DND-41 (cell line): Measurements from ENCODE around the gene TMEM255B.

Experiments used
- ATAC-seq: fragments of 200-7000 bp; cut with Tn5 transposase; 3 replicates; pipeline ENCODE4 v1.9.1; 2021; ENCODE audit warnings: low read depth; ENCODE audit not compliant: insufficient read depth
- DNase-seq: peaks from one replicate; pipeline ENCODE4 v3.0.0-alpha.2; 2020
- H2AFZ ChIP-seq: 2 replicates; pipeline ENCODE4 v1.6.0; 2012; ENCODE audit warnings: low read depth, low read length
- H3K27ac ChIP-seq: 2 replicates; pipeline ENCODE4 v1.5.1; 2012; ENCODE audit warnings: low read length, inconsistent platforms
- H3K27me3 ChIP-seq: fragments of 200-600 bp; sonication (generic); 2 replicates; pipeline ENCODE4 v1.6.0; 2012; ENCODE audit warnings: low read length, mild to moderate bottlenecking, inconsistent platforms; ENCODE audit not compliant: insufficient read depth, poor library complexity
- H3K36me3 ChIP-seq: 2 replicates; pipeline ENCODE4 v1.5.1; 2012; ENCODE audit warnings: low read length, inconsistent platforms; ENCODE audit not compliant: insufficient read depth
- H3K4me1 ChIP-seq: 2 replicates; pipeline ENCODE4 v1.5.1; 2012; ENCODE audit warnings: mild to moderate bottlenecking, low read length; ENCODE audit not compliant: insufficient read depth
- H3K4me2 ChIP-seq: 2 replicates; pipeline ENCODE4 v1.6.0; 2012; ENCODE audit warnings: mild to moderate bottlenecking, moderate library complexity, low read length, inconsistent platforms; ENCODE audit not compliant: insufficient read depth
- H3K4me3 ChIP-seq, 2 experiments: fragments of 200-600 bp in 1 of 2; shearing (Covaris generic) in 1 of 2; 2 replicates each; pipeline ENCODE4 v1.5.1; 2012 to 2016; ENCODE audit warnings: inconsistent platforms in 2 of 2, low read length in 2 of 2, mild to moderate bottlenecking in 2 of 2, low read depth in 1 of 2, moderate library complexity in 1 of 2
- H3K79me2 ChIP-seq: 2 replicates; pipeline ENCODE4 v1.6.0; 2012; ENCODE audit warnings: low read length, inconsistent platforms; ENCODE audit not compliant: insufficient read depth
- H3K9ac ChIP-seq: 2 replicates; pipeline ENCODE4 v1.6.0; 2012; ENCODE audit warnings: low read depth, mild to moderate bottlenecking, inconsistent platforms, low read length, moderate library complexity
- H3K9me3 ChIP-seq: 2 replicates; pipeline ENCODE4 v1.5.1; 2012; ENCODE audit warnings: low read length, moderate library complexity, mild to moderate bottlenecking, inconsistent platforms; ENCODE audit not compliant: insufficient read depth, severe bottlenecking
- H4K20me1 ChIP-seq: 2 replicates; pipeline ENCODE4 v1.6.0; 2012; ENCODE audit warnings: low read length; ENCODE audit not compliant: insufficient read depth
- EZH2 ChIP-seq: IDR thresholded peaks from 3 replicates; pipeline ENCODE4 v1.6.1; 2012; ENCODE audit warnings: borderline replicate concordance, low read depth, mild to moderate bottlenecking, moderate library complexity, low read length, inconsistent platforms; ENCODE audit not compliant: severe bottlenecking
- TF ChIP-seq, protein P1 (sequence below): IDR thresholded peaks from 2 replicates; pipeline ENCODE4 v1.5.1; 2012; ENCODE audit warnings: borderline replicate concordance, low read length, moderate library complexity, mild to moderate bottlenecking; ENCODE audit not compliant: poor library complexity, severe bottlenecking; ENCODE audit errors: extremely low read depth

TMEM255B gene

GRCh38 chr13:113792886-113793717 is 34.1 kb downstream of the TMEM255B start:
- peaks cover 14% of the 10 kb centered on the region; the same call in 1 of the 2 replicates for H4K20me1 ChIP-seq
- H3K4me1 ChIP-seq: no peaks in the 10 kb centered on the region
- H3K36me3 ChIP-seq: no peaks in the 10 kb centered on the region
- H3K4me3 ChIP-seq: no peak overlapping the region
- TF ChIP-seq, protein P1, sequence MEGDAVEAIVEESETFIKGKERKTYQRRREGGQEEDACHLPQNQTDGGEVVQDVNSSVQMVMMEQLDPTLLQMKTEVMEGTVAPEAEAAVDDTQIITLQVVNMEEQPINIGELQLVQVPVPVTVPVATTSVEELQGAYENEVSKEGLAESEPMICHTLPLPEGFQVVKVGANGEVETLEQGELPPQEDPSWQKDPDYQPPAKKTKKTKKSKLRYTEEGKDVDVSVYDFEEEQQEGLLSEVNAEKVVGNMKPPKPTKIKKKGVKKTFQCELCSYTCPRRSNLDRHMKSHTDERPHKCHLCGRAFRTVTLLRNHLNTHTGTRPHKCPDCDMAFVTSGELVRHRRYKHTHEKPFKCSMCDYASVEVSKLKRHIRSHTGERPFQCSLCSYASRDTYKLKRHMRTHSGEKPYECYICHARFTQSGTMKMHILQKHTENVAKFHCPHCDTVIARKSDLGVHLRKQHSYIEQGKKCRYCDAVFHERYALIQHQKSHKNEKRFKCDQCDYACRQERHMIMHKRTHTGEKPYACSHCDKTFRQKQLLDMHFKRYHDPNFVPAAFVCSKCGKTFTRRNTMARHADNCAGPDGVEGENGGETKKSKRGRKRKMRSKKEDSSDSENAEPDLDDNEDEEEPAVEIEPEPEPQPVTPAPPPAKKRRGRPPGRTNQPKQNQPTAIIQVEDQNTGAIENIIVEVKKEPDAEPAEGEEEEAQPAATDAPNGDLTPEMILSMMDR: no peak
- TF ChIP-seq EZH2: no peak
- no peaks in the 10 kb centered on the region for H3K27me3 ChIP-seq
- no peaks in the 10 kb centered on the region for H3K79me2 ChIP-seq
- DNase-seq (no peak), ATAC-seq (no peak)
- H2AFZ ChIP-seq: no peak overlapping the region
- H3K9ac ChIP-seq: no peak overlapping the region
- H3K27ac ChIP-seq: no peak overlapping the region
- no peak overlapping the region for H3K4me2 ChIP-seq
- H3K9me3 ChIP-seq: no peaks in the 10 kb centered on the region

- TF ChIP-seq, protein P1: no peak
- no peak for TF ChIP-seq EZH2
- Histone ChIP-seq H3K27me3 (no peaks in the 10 kb centered on the region), H3K27ac (no peak overlapping the region), H3K79me2 (no peaks in the 10 kb centered on the region), H3K36me3 (no peaks in the 10 kb centered on the region), H3K4me1 (no peaks in the 10 kb centered on the region), H3K9ac (no peak overlapping the region), H3K4me3 (no peak overlapping the region), H3K4me2 (no peak overlapping the region), H2AFZ (no peak overlapping the region), H4K20me1 (peaks cover 14% of the 10 kb centered on the region; the same call in 1 of the 2 replicates), H3K9me3 (no peaks in the 10 kb centered on the region)
- DNase-seq (no peak), ATAC-seq (no peak)
Measured at GRCh38 chr13:113793718-113794085, 34.7 kb downstream of the TMEM255B start.

GRCh38 chr13:113794086-113794485 is 35.1 kb downstream of the TMEM255B start:
- no peak for ATAC-seq
- H3K9ac ChIP-seq: no peak overlapping the region
- no peak overlapping the region for H3K27ac ChIP-seq
- no peak for DNase-seq
- TF ChIP-seq, protein P1: no peak
- no peak for TF ChIP-seq EZH2
- H3K4me1 ChIP-seq: no peaks in the 10 kb centered on the region
- H3K4me3 ChIP-seq: no peak overlapping the region
- H3K4me2 ChIP-seq: no peak overlapping the region
- H3K36me3 ChIP-seq: no peaks in the 10 kb centered on the region
- H3K9me3 ChIP-seq: no peaks in the 10 kb centered on the region
- no peak overlapping the region for H2AFZ ChIP-seq
- H3K27me3 ChIP-seq: no peaks in the 10 kb centered on the region
- peaks cover 14% of the 10 kb centered on the region; the same call in 1 of the 2 replicates for H4K20me1 ChIP-seq
- no peaks in the 10 kb centered on the region for H3K79me2 ChIP-seq
